Measurements from ENCODE around the gene PUM1. TPM values are rescaled to one million over a fixed set of nuclear protein-coding genes. Genes with fewer than 3 reads are reported as not detected.

PUM1 gene
- total RNA-seq, 1 experiment from 2014 or later: 109 TPM

- DNase-seq (ENCODE audit: low read depth, low spot score) (no peak), ATAC-seq (no peak)
- TF ChIP-seq CTCF (IDR thresholded peaks at IDR 0.05) (no peak), TCF7L2 (IDR thresholded peaks at IDR 0.05; ENCODE audit: low read depth, low read length) (no peak), REST (IDR thresholded peaks at IDR 0.05; ENCODE audit: insufficient read depth in 1 of 2, low read depth in 2 of 2, low read length in 1 of 2) (no peak), POLR2AphosphoS5 (IDR thresholded peaks at IDR 0.05; ENCODE audit: low read depth, low read length) (no peak), SIN3A (IDR thresholded peaks at IDR 0.05; ENCODE audit: borderline replicate concordance, insufficient read depth, low read depth, low read length) (no peak)
- no peak overlapping the region for H3K27ac ChIP-seq (ENCODE audit: low read length)
- POLR2A ChIA-PET: no interaction called here
- peaks cover 17% of the 10 kb centered on the region for H3K4me1 ChIP-seq (ENCODE audit: control insufficient read depth, insufficient read depth, low read length)
- no peak overlapping the region for H3K4me3 ChIP-seq (ENCODE audit: low read depth in 2 of 2, low read length in 2 of 2)
- BruUV-seq (replicated peaks): no TSS peak
- in situ Hi-C loops (cut with HindIII; ENCODE audit: low pct_unique_long_range_greater_than_20kb, low sequenced_read_pairs) (loop anchor here (25.0 kb wide), 1 partner anchor 91 kb away; no protein-coding TSS in a partner anchor), intact Hi-C loops (cut with micrococcal nuclease; ENCODE audit: unreplicated experiment) (no loop called here)
- H3K27me3 ChIP-seq (ENCODE audit: control insufficient read depth, insufficient read depth, low read length): no peaks in the 10 kb centered on the region
- CTCF ChIA-PET: interaction anchor here (1.2 kb wide), 1 partner anchor 185 kb away, joined by 3 read pairs; no protein-coding TSS in a partner anchor
- no peaks in the 10 kb centered on the region for H3K9me3 ChIP-seq (ENCODE audit: control insufficient read depth, insufficient read depth, low read depth, low read length)
- no peaks in the 10 kb centered on the region for H3K36me3 ChIP-seq (ENCODE audit: control insufficient read depth, insufficient read depth, low read length)
Measured at GRCh38 chr1:30903343-30904034, 162.0 kb downstream of the PUM1 start.

GRCh38 chr1:30902593-30903290 is 162.8 kb downstream of the PUM1 start:
- in situ Hi-C loops (cut with HindIII; ENCODE audit: low pct_unique_long_range_greater_than_20kb, low sequenced_read_pairs) (loop anchor here (25.0 kb wide), 1 partner anchor 90 kb away; no protein-coding TSS in a partner anchor), intact Hi-C loops (cut with micrococcal nuclease; ENCODE audit: unreplicated experiment) (no loop called here)
- H3K27ac ChIP-seq (ENCODE audit: low read length): no peak overlapping the region
- CTCF ChIA-PET: interaction anchor here (1.2 kb wide), 1 partner anchor 184 kb away, joined by 3 read pairs; no protein-coding TSS in a partner anchor
- POLR2A ChIA-PET: no interaction called here
- no peaks in the 10 kb centered on the region for H3K27me3 ChIP-seq (ENCODE audit: control insufficient read depth, insufficient read depth, low read length)
- DNase-seq (ENCODE audit: low read depth, low spot score): no peak
- BruUV-seq (replicated peaks): no TSS peak
- no peaks in the 10 kb centered on the region for H3K36me3 ChIP-seq (ENCODE audit: control insufficient read depth, insufficient read depth, low read length)
- peaks cover 17% of the 10 kb centered on the region for H3K4me1 ChIP-seq (ENCODE audit: control insufficient read depth, insufficient read depth, low read length)
- no peaks in the 10 kb centered on the region for H3K9me3 ChIP-seq (ENCODE audit: control insufficient read depth, insufficient read depth, low read depth, low read length)
- TF ChIP-seq CTCF (IDR thresholded peaks at IDR 0.05) (no peak), SIN3A (IDR thresholded peaks at IDR 0.05; ENCODE audit: borderline replicate concordance, insufficient read depth, low read depth, low read length) (no peak), TCF7L2 (IDR thresholded peaks at IDR 0.05; ENCODE audit: low read depth, low read length) (no peak), POLR2AphosphoS5 (IDR thresholded peaks at IDR 0.05; ENCODE audit: low read depth, low read length) (no peak), REST (IDR thresholded peaks at IDR 0.05; ENCODE audit: insufficient read depth in 1 of 2, low read depth in 2 of 2, low read length in 1 of 2) (no peak)
- no peak overlapping the region for H3K4me3 ChIP-seq (ENCODE audit: low read depth in 2 of 2, low read length in 2 of 2)
- peak; percentile 25; the same call in 1 of the 2 replicates for ATAC-seq

All from Panc1 (cell line).